HG02870 (cell line): ENCODE data around the gene SARS2.

Experiments
- ATAC-seq: cut with Tn5 transposase; IDR thresholded peaks from one replicate; pipeline ENCODE4 v1.9.1; 2021; ENCODE audit warnings: mild to moderate bottlenecking, moderate library complexity; ENCODE audit not compliant: unreplicated experiment

Gene SARS2

GRCh38 chr19:38869836-38870607, 60.5 kb downstream of the SARS2 start:
- peak; percentile 50 for ATAC-seq

- no peak for ATAC-seq
These were observed 61.3 kb downstream of the SARS2 start for GRCh38 chr19:38869160-38869835.

- no peak for ATAC-seq
These were observed 62.0 kb downstream of the SARS2 start for GRCh38 chr19:38868551-38868950.

- no peak for ATAC-seq
These were observed 63.3 kb downstream of the SARS2 start for GRCh38 chr19:38867171-38867780.
